ENCODE results near the gene DLL3. TPM values are rescaled to one million over a fixed set of nuclear protein-coding genes. Genes with fewer than 3 reads are reported as not detected.

Gene DLL3
- total RNA-seq, 2 experiments from 2014 or later = 1.3 to 1.6 TPM

GRCh38 chr19:39533003-39533512, 34.3 kb downstream of the DLL3 start:
- no peak overlapping the region for H3K27ac Mint-ChIP-seq
- peaks cover 27% of the 10 kb centered on the region for H3K4me1 Mint-ChIP-seq (ENCODE audit: low read depth)
- peak overlapping the region; percentile 92 for H3K4me3 Mint-ChIP-seq
- POLR2A ChIA-PET = interaction anchor here (0.6 to 1.4 kb wide), 7 partner anchors 65 to 131 kb away, joined by 3 to 12 read pairs (median 3); partner anchors contain the start of genes RPS16 and SUPT5H
- no peaks in the 10 kb centered on the region for H3K27me3 Mint-ChIP-seq
- no peaks in the 10 kb centered on the region for H3K9me3 Mint-ChIP-seq
- intact Hi-C loops (cut with micrococcal nuclease) = loop anchor here (5.0 to 10.0 kb wide), 2 partner anchors 58 to 91 kb away; no protein-coding TSS in a partner anchor
- H3K36me3 Mint-ChIP-seq (ENCODE audit: low read depth) = peaks cover 8% of the 10 kb centered on the region
- ATAC-seq (peak; percentile 12), DNase-seq (no peak)
- CTCF ChIA-PET = interaction anchor here (0.8 to 4.5 kb wide), 24 partner anchors 9 to 194 kb away, joined by 3 to 52 read pairs (median 6); partner anchors contain the start of genes DLL3, MED29, PAF1 and RPS16
- no peak for TF ChIP-seq CTCF (IDR thresholded peaks at IDR 0.05)

- H3K27me3 Mint-ChIP-seq = no peaks in the 10 kb centered on the region
- peaks cover 10% of the 10 kb centered on the region for H3K36me3 Mint-ChIP-seq (ENCODE audit: low read depth)
- no peak for TF ChIP-seq CTCF (IDR thresholded peaks at IDR 0.05)
- H3K4me1 Mint-ChIP-seq (ENCODE audit: low read depth) = peaks cover 29% of the 10 kb centered on the region
- H3K4me3 Mint-ChIP-seq = no peak overlapping the region
- intact Hi-C loops (cut with micrococcal nuclease) = loop anchor here (5.0 to 10.0 kb wide), 2 partner anchors 59 to 91 kb away; no protein-coding TSS in a partner anchor
- H3K9me3 Mint-ChIP-seq = no peaks in the 10 kb centered on the region
- no peak for DNase-seq
- no peak for ATAC-seq
- POLR2A ChIA-PET = interaction anchor here (0.6 to 1.4 kb wide), 5 partner anchors 22 to 132 kb away, joined by 4 to 5 read pairs (median 4); partner anchors contain the start of gene RPS16
- H3K27ac Mint-ChIP-seq = no peak overlapping the region
- CTCF ChIA-PET = interaction anchor here (0.8 to 4.5 kb wide), 16 partner anchors 8 to 183 kb away, joined by 3 to 52 read pairs (median 8); partner anchors contain the start of genes DLL3 and RPS16
Measured at GRCh38 chr19:39533791-39534190, 35.0 kb downstream of the DLL3 start.

- intact Hi-C loops (cut with micrococcal nuclease) = loop anchor here (10.0 kb wide), 1 partner anchor 64 kb away; no protein-coding TSS in a partner anchor
- no peak for TF ChIP-seq CTCF (IDR thresholded peaks at IDR 0.05)
- ChIA-PET POLR2A (interaction anchor here (0.6 to 1.7 kb wide), 13 partner anchors 16 to 495 kb away, joined by 3 to 6 read pairs (median 3); partner anchors contain the start of genes MED29, PAF1, RPS16 and SUPT5H), CTCF (interaction anchor here (0.8 to 1.4 kb wide), 7 partner anchors 12 to 133 kb away, joined by 3 to 4 read pairs (median 3); no protein-coding TSS in a partner anchor)
- Mint-ChIP-seq H3K27me3 (no peaks in the 10 kb centered on the region), H3K36me3 (ENCODE audit: low read depth) (peaks cover 18% of the 10 kb centered on the region), H3K9me3 (no peaks in the 10 kb centered on the region), H3K27ac (peak overlapping the region; percentile 91), H3K4me3 (peak overlapping the region; percentile 88), H3K4me1 (ENCODE audit: low read depth) (peaks cover 41% of the 10 kb centered on the region)
- no peak for ATAC-seq
- DNase-seq = no peak
Measured at GRCh38 chr19:39539165-39539517, 40.4 kb downstream of the DLL3 start.

GRCh38 chr19:39539518-39540332, 41.0 kb downstream of the DLL3 start, which contains the start of gene EID2:
Gene EID2 (minus strand): TSS chr19:39540161. CDS start chr19:39540079, 82 bp downstream.
- POLR2A ChIA-PET = interaction anchor here (0.6 to 1.7 kb wide), 14 partner anchors 15 to 495 kb away, joined by 3 to 6 read pairs (median 3); partner anchors contain the start of genes MED29, PAF1, RPS16 and SUPT5H
- Mint-ChIP-seq H3K27ac (peak within 1 kb of the TSS; percentile 98), H3K27me3 (no peaks in the 10 kb centered on the region), H3K36me3 (ENCODE audit: low read depth) (peaks cover 18% of the 10 kb centered on the region), H3K4me3 (peak within 1 kb of the TSS; percentile 88), H3K4me1 (ENCODE audit: low read depth) (peaks cover 46% of the 10 kb centered on the region), H3K9me3 (no peaks in the 10 kb centered on the region)
- CTCF ChIA-PET = interaction anchor here (0.7 to 1.5 kb wide), 9 partner anchors 12 to 134 kb away, joined by 3 to 7 read pairs (median 3); no protein-coding TSS in a partner anchor
- ATAC-seq (peak; percentile 95), DNase-seq (peak; percentile 97)
- TF ChIP-seq CTCF (IDR thresholded peaks at IDR 0.05) = peak; percentile 90
- intact Hi-C loops (cut with micrococcal nuclease) = loop anchor here (10.0 kb wide), 1 partner anchor 65 kb away; no protein-coding TSS in a partner anchor

Data from activated CD8-positive, alpha-beta T cell treated with anti-CD3 and anti-CD28 coated beads for 36 hours (primary cell).